Ascending aorta (tissue), 2 donors: ENCODE measurements around the gene ERG28. TPM values are rescaled to one million over a fixed set of nuclear protein-coding genes. Genes with fewer than 3 reads are reported as not detected.
"Not testable (repeated sequence)": the region's sequence is repeated elsewhere in the genome, so short reads cannot be mapped to it uniquely, and the experiment has no call there.

Experiments
- DNase-seq, 2 donors: peaks; one replicate each; pipeline ENCODE4 v3.0.0-alpha.2; 2019; ENCODE audit warnings: low spot score in 2 of 2
- H3K27ac ChIP-seq, 2 donors: fragments of 200-600 bp; sonication (generic); one replicate each; pipeline ENCODE4 v1.5.1; 2016 to 2017; ENCODE audit warnings: mild to moderate bottlenecking in 1 of 2
- H3K27me3 ChIP-seq: fragments of 200-600 bp; sonication (generic); one replicate; pipeline ENCODE4 v1.5.1; 2017
- H3K36me3 ChIP-seq, 2 donors: fragments of 200-600 bp; sonication (generic); one replicate each; pipeline ENCODE4 v1.5.1; 2016
- H3K4me1 ChIP-seq, 2 donors: fragments of 200-600 bp; sonication (generic); one replicate each; pipeline ENCODE4 v1.5.1; 2016 to 2017; ENCODE audit warnings: mild to moderate bottlenecking in 1 of 2
- H3K4me3 ChIP-seq, 2 donors: fragments of 200-600 bp; sonication (generic); one replicate each; pipeline ENCODE4 v1.5.1; 2016 to 2017; ENCODE audit warnings: mild to moderate bottlenecking in 1 of 2
- H3K9me3 ChIP-seq, 2 donors: fragments of 200-600 bp; sonication (generic); one replicate each; pipeline ENCODE4 v1.5.1; 2016
- CTCF ChIP-seq, 3 experiments: fragments of 200-600 bp in 2 of 3; fragments of 450-650 bp in 1 of 3; sonication (generic) in 2 of 3; IDR thresholded peaks; one replicate each; pipeline ENCODE4 v1.5.1; 2016 to 2019; ENCODE audit warnings: antibody characterized with exemption in 3 of 3, mild to moderate bottlenecking in 1 of 3, moderate library complexity in 1 of 3
- intact Hi-C: fragments of 100-400 bp; cut with DNase I; formaldehyde crosslinking; loops from one replicate; pipeline ENCODE4 v1.15.1; 2023
- total RNA-seq: library from RNA; depleted of rRNA; stranded (reverse); fragments of >200 nt; gene quantifications from one replicate; pipeline ENCODE4 v1.1.0, GENCODE V29; 2016

Gene ERG28
- total RNA-seq, 1 donor from 2014 or later, result 2.3 TPM

DNA sequence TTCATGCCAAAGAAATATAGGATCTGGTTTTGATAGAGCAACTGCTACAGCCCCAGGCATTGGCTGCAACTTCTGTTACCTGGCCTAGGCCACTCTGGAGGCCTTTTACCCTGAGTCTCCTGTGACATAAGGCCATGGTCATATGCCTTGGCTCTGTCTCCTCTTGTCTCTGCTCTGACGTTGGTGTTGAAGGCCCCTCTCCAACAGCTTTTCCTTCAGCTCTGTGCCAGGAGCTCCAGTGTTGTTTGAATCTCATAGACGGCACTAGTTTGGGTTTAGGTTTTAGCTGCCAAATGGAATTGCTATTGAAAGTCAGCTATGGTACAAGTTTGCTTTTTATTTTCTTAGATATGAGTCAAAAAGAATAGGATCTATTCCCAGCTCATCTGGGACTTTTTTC, 41.4 kb upstream of the ERG28 start:
- peaks cover 9 to 16% of the 10 kb centered on the region in 2 donors for H3K36me3 ChIP-seq
- TF ChIP-seq CTCF (IDR thresholded peaks at IDR 0.05), result no peak
- H3K4me1 ChIP-seq, result no peaks in the 10 kb centered on the region
- peak overlapping the region; percentile 67 to 75 for H3K27ac ChIP-seq
- H3K4me3 ChIP-seq, result no peak overlapping the region
- no peaks in the 10 kb centered on the region for H3K9me3 ChIP-seq
- no peaks in the 10 kb centered on the region for H3K27me3 ChIP-seq
- no peak for DNase-seq
- intact Hi-C loops, result loop anchor here (10.0 kb wide), 1 partner anchor 353 kb away; no protein-coding TSS in a partner anchor

GRCh38 chr14:75700295-75700694, 39.6 kb upstream of the ERG28 start:
- intact Hi-C loops, result loop anchor here (10.0 kb wide), 1 partner anchor 355 kb away; no protein-coding TSS in a partner anchor
- TF ChIP-seq CTCF (IDR thresholded peaks at IDR 0.05), result no peak
- H3K9me3 ChIP-seq, result no peaks in the 10 kb centered on the region
- no peak overlapping the region for H3K27ac ChIP-seq
- H3K4me1 ChIP-seq, result no peaks in the 10 kb centered on the region
- H3K27me3 ChIP-seq, result no peaks in the 10 kb centered on the region
- no peak overlapping the region for H3K4me3 ChIP-seq
- peaks cover 9 to 17% of the 10 kb centered on the region in 2 donors for H3K36me3 ChIP-seq
- DNase-seq, result no peak

DNA sequence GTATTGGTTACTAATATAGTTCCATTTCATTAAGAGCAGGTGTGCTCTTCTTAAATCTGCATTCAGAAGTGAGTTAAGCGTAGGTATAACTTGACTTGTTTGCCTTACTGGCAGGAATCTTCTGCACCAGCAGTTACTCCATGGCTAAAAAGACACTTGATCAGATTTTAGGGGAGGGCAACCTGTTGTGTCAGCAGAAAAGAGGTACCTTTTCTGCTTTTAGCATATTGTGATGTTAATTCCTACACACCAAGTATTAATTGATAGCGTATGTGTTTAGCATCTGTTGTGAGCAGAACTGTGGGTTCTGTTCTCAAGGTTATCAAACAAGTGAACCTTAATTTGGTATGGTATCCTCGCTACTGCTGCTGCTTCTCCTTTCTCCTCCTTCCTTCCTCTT, 38.7 kb upstream of the ERG28 start:
- H3K4me3 ChIP-seq, result no peak overlapping the region
- DNase-seq, result no peak
- no peaks in the 10 kb centered on the region for H3K4me1 ChIP-seq
- intact Hi-C loops, result no loop called here
- peaks cover 15 to 27% of the 10 kb centered on the region in 2 donors for H3K36me3 ChIP-seq
- TF ChIP-seq CTCF (IDR thresholded peaks at IDR 0.05), result no peak
- H3K27me3 ChIP-seq, result no peaks in the 10 kb centered on the region
- H3K9me3 ChIP-seq, result peaks cover 0 to 7% of the 10 kb centered on the region in 2 donors
- H3K27ac ChIP-seq, result no peak overlapping the region

DNA sequence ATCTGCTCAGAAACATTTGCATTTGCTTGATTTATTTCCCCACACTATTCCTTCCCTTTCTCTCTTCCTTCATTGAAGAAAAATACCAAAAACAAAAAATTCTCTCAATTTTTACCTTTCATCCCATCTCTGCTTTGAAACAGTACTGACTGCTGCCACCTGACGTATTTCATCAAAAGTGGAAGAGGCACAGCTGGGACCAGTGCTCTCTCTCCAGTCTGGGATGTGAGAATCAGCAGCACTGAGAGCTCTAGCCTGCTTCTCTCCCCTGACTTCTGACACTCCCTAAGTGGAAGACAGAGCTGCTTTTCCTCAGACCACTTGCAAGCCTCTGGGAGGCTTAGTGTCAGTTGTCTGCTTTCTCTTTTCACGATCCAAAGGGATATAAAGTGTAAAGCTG, 37.2 kb upstream of the ERG28 start:
- Histone ChIP-seq H3K4me1 (no peaks in the 10 kb centered on the region), H3K27ac (no peak overlapping the region), H3K4me3 (no peak overlapping the region), H3K27me3 (no peaks in the 10 kb centered on the region), H3K36me3 (peaks cover 25 to 36% of the 10 kb centered on the region in 2 donors), H3K9me3 (peaks cover 0 to 7% of the 10 kb centered on the region in 2 donors)
- intact Hi-C loops, result no loop called here
- no peak for TF ChIP-seq CTCF (IDR thresholded peaks at IDR 0.05)
- DNase-seq, result no peak

DNA sequence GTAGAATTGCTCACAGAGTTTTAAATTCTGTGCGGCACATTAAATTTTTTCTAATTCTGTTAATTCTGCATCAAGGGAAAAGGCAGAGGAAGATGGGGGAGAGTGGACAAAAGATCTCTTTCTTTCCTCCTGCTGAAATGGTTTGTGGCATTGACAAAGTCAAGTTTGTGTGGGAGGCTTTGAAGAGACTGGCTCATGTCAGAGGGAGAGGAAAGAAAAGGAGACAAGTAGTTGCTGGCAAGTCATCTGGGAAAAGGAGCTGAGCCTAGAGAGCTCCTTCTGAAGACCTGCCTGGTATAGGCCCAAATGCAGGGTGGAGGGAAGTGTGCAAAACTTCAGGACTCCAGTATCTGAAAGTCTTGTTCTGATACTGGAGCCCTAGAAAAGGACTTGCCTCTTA, 36.7 kb upstream of the ERG28 start:
- DNase-seq, result no peak
- no peak overlapping the region for H3K27ac ChIP-seq
- peaks cover 25 to 36% of the 10 kb centered on the region in 2 donors for H3K36me3 ChIP-seq
- intact Hi-C loops, result no loop called here
- H3K27me3 ChIP-seq, result no peaks in the 10 kb centered on the region
- H3K9me3 ChIP-seq, result peaks cover 0 to 7% of the 10 kb centered on the region in 2 donors
- no peaks in the 10 kb centered on the region for H3K4me1 ChIP-seq
- TF ChIP-seq CTCF (IDR thresholded peaks at IDR 0.05), result no peak
- no peak overlapping the region for H3K4me3 ChIP-seq

GRCh38 chr14:75695025-75695424, 34.3 kb upstream of the ERG28 start:
- H3K4me3 ChIP-seq, H3K27me3 ChIP-seq, H3K4me1 ChIP-seq, H3K27ac ChIP-seq, intact Hi-C loops, H3K9me3 ChIP-seq, DNase-seq: not testable (repeated sequence)
- H3K36me3 ChIP-seq, result peaks cover 36 to 45% of the 10 kb centered on the region in 2 donors
